Gastrocnemius medialis (tissue), 4 donors: ENCODE results near the gene RARS1. TPM values are rescaled to one million over a fixed set of nuclear protein-coding genes. Genes with fewer than 3 reads are reported as not detected.

Experiments used
- ATAC-seq, 2 donors: fragments of 150-250 bp; one replicate each; pipeline ENCODE4 v1.9.1; 2016
- DNase-seq, 2 donors: peaks; one replicate each; pipeline ENCODE4 v3.0.0-alpha.2; 2019
- H3K27ac ChIP-seq, 4 donors: fragments of 200-600 bp; sonication (generic); 1 replicate in 1 of 4; 2 replicates in 3 of 4; pipeline ENCODE4 v1.5.1; 2016 to 2018; ENCODE audit warnings: mild to moderate bottlenecking in 2 of 4, moderate library complexity in 1 of 4
- H3K27me3 ChIP-seq, 3 donors: fragments of 200-600 bp; sonication (generic) in 2 of 3; 1 replicate in 1 of 3; 2 replicates in 2 of 3; pipeline versions ENCODE4 v1.5.1 to v1.6.0; 2016 to 2019; ENCODE audit warnings: mild to moderate bottlenecking in 1 of 3, moderate library complexity in 1 of 3
- H3K36me3 ChIP-seq, 2 donors: fragments of 200-600 bp; sonication (generic) in 1 of 2; one replicate each; pipeline ENCODE4 v1.5.1; 2017 to 2018
- H3K4me1 ChIP-seq, 2 donors: fragments of 200-600 bp; sonication (generic) in 1 of 2; one replicate each; pipeline ENCODE4 v1.5.1; 2016 to 2017; ENCODE audit warnings: mild to moderate bottlenecking in 2 of 2
- H3K4me3 ChIP-seq, 4 donors: fragments of 200-600 bp; sonication (generic) in 3 of 4; 1 replicate in 1 of 4; 2 replicates in 3 of 4; pipeline ENCODE4 v1.5.1; 2016 to 2019; ENCODE audit warnings: mild to moderate bottlenecking in 2 of 4
- H3K9me3 ChIP-seq, 3 donors: fragments of 200-600 bp; sonication (generic) in 2 of 3; 1 replicate in 1 of 3; 2 replicates in 2 of 3; pipeline ENCODE4 v1.5.1; 2016 to 2019
- CTCF ChIP-seq, 5 experiments: fragments of 450-650 bp in 3 of 5; fragments of 200-600 bp in 2 of 5; sonication (generic) in 2 of 5; IDR thresholded peaks in 4 of 5; conservative IDR thresholded peaks in 1 of 5; 1 replicate in 4 of 5; 2 replicates in 1 of 5; pipeline ENCODE4 v1.5.1; 2016 to 2019; ENCODE audit warnings: antibody characterized with exemption in 5 of 5, mild to moderate bottlenecking in 3 of 5, moderate library complexity in 3 of 5
- POLR2A ChIP-seq, 2 donors: fragments of 450-650 bp; IDR thresholded peaks; one replicate each; pipeline ENCODE4 v1.6.1; 2017; ENCODE audit warnings: antibody characterized with exemption in 2 of 2, mild to moderate bottlenecking in 2 of 2, moderate library complexity in 2 of 2
- in situ Hi-C, 4 donors: fragments of 200-750 bp; cut with MboI; loops; one replicate each; pipeline versions ENCODE4 v1.15.0 to v1.8.0; 2017; ENCODE audit warnings: low sequenced_read_pairs in 4 of 4
- intact Hi-C: fragments of 100-400 bp; cut with DNase I; formaldehyde crosslinking; loops from one replicate; pipeline ENCODE4 v1.15.1; 2023; ENCODE audit warnings: low total_unique reads
- total RNA-seq, 4 donors: library from RNA; depleted of rRNA; stranded (reverse); fragments of >200 nt; gene quantifications; one replicate each; pipeline versions ENCODE4 v1.1.0 to v1.2.3, GENCODE V29; 2016

RARS1 gene
- total RNA-seq, 4 donors from 2014 or later = 45.9 to 65.5 (median 52.7) TPM

GRCh38 chr5:168474319-168474718 is 12.0 kb upstream of the RARS1 start:
- in situ Hi-C loops (no loop called here), intact Hi-C loops (no loop called here)
- Histone ChIP-seq H3K27ac (no peak overlapping the region), H3K4me3 (no peak overlapping the region), H3K9me3 (no peaks in the 10 kb centered on the region), H3K27me3 (no peaks in the 10 kb centered on the region), H3K4me1 (no peaks in the 10 kb centered on the region), H3K36me3 (no peaks in the 10 kb centered on the region)
- DNase-seq (no peak), ATAC-seq (no peak)
- TF ChIP-seq CTCF (IDR thresholded peaks at IDR 0.05 in 4 of 5, conservative IDR thresholded peaks at IDR 0.05 in 1 of 5) (no peak), POLR2A (IDR thresholded peaks at IDR 0.05) (no peak)

- Histone ChIP-seq H3K36me3 (no peaks in the 10 kb centered on the region), H3K27me3 (no peaks in the 10 kb centered on the region), H3K4me3 (no peak overlapping the region), H3K27ac (no peak overlapping the region), H3K4me1 (no peaks in the 10 kb centered on the region), H3K9me3 (no peaks in the 10 kb centered on the region)
- TF ChIP-seq POLR2A (IDR thresholded peaks at IDR 0.05) (no peak), CTCF (IDR thresholded peaks at IDR 0.05 in 4 of 5, conservative IDR thresholded peaks at IDR 0.05 in 1 of 5) (no peak)
- in situ Hi-C loops (no loop called here), intact Hi-C loops (no loop called here)
- ATAC-seq (no peak), DNase-seq (no peak)
Measured at GRCh38 chr5:168477060-168477459, 9.2 kb upstream of the RARS1 start.

GRCh38 chr5:168479166-168479565 is 7.1 kb upstream of the RARS1 start:
- no peak overlapping the region for H3K27ac ChIP-seq
- no peaks in the 10 kb centered on the region for H3K4me1 ChIP-seq
- intact Hi-C loops = no loop called here
- no peaks in the 10 kb centered on the region for H3K36me3 ChIP-seq
- no peak for ATAC-seq
- in situ Hi-C loops = no loop called here
- no peaks in the 10 kb centered on the region for H3K27me3 ChIP-seq
- TF ChIP-seq POLR2A (IDR thresholded peaks at IDR 0.05) (no peak), CTCF (IDR thresholded peaks at IDR 0.05 in 4 of 5, conservative IDR thresholded peaks at IDR 0.05 in 1 of 5) (no peak)
- DNase-seq = no peak
- no peaks in the 10 kb centered on the region for H3K9me3 ChIP-seq
- no peak overlapping the region for H3K4me3 ChIP-seq

- DNase-seq (no peak), ATAC-seq (no peak)
- Histone ChIP-seq H3K9me3 (no peaks in the 10 kb centered on the region), H3K4me3 (no peak overlapping the region), H3K27ac (no peak overlapping the region), H3K27me3 (no peaks in the 10 kb centered on the region), H3K36me3 (no peaks in the 10 kb centered on the region), H3K4me1 (no peaks in the 10 kb centered on the region)
- in situ Hi-C loops (no loop called here), intact Hi-C loops (loop anchor here (10.0 kb wide), 1 partner anchor 1104 kb away; the partner anchor contains the start of gene SPDL1)
- TF ChIP-seq CTCF (IDR thresholded peaks at IDR 0.05 in 4 of 5, conservative IDR thresholded peaks at IDR 0.05 in 1 of 5) = no peak
- no peak for TF ChIP-seq POLR2A (IDR thresholded peaks at IDR 0.05)
Measured at GRCh38 chr5:168480601-168481000, 5.7 kb upstream of the RARS1 start.

GRCh38 chr5:168481330-168481788 is 4.9 kb upstream of the RARS1 start:
- in situ Hi-C loops = no loop called here

More at GRCh38 chr5:168481330-168481788, 4.9 kb upstream of the RARS1 start:
- TF ChIP-seq POLR2A (IDR thresholded peaks at IDR 0.05) = no peak
- TF ChIP-seq CTCF (IDR thresholded peaks at IDR 0.05 in 4 of 5, conservative IDR thresholded peaks at IDR 0.05 in 1 of 5) = no peak
- DNase-seq (no peak), ATAC-seq (no peak)
- H3K27me3 ChIP-seq = no peaks in the 10 kb centered on the region
- H3K36me3 ChIP-seq = no peaks in the 10 kb centered on the region
- no peak overlapping the region for H3K27ac ChIP-seq
- H3K9me3 ChIP-seq = no peaks in the 10 kb centered on the region
- H3K4me3 ChIP-seq = no peak overlapping the region
- H3K4me1 ChIP-seq = no peaks in the 10 kb centered on the region
- intact Hi-C loops = loop anchor here (10.0 kb wide), 1 partner anchor 1103 kb away; the partner anchor contains the start of gene SPDL1
